HEK293T (cell line): ENCODE results near the gene GMDS.

Source experiments
- BHLHE40 ChIP-seq: fragments of 450-650 bp; IDR thresholded peaks from 2 replicates; pipeline ENCODE4 v1.6.1; 2016; ENCODE audit warnings: mild to moderate bottlenecking, moderate library complexity, borderline replicate concordance
- FOXA1 ChIP-seq: fragments of 450-650 bp; IDR thresholded peaks from 2 replicates; pipeline ENCODE4 v1.6.1; 2016; ENCODE audit warnings: mild to moderate bottlenecking
- FOXM1 ChIP-seq: fragments of 450-650 bp; IDR thresholded peaks from 2 replicates; pipeline ENCODE4 v1.6.1; 2017; ENCODE audit warnings: mild to moderate bottlenecking, borderline replicate concordance
- HDGF ChIP-seq: fragments of 450-650 bp; IDR thresholded peaks from 2 replicates; pipeline ENCODE4 v1.6.1; 2017; ENCODE audit warnings: antibody characterized with exemption, borderline replicate concordance
- L3MBTL2 ChIP-seq: fragments of 450-650 bp; conservative IDR thresholded peaks from 2 replicates; pipeline ENCODE4 v1.6.1; 2016; ENCODE audit warnings: mild to moderate bottlenecking
- LEF1 ChIP-seq: fragments of 450-650 bp; IDR thresholded peaks from 2 replicates; pipeline ENCODE4 v1.6.1; 2017; ENCODE audit warnings: mild to moderate bottlenecking, borderline replicate concordance
- PKNOX1 ChIP-seq: fragments of 450-650 bp; IDR thresholded peaks from 2 replicates; pipeline ENCODE4 v1.6.1; 2016
- SUZ12 ChIP-seq: fragments of 450-650 bp; IDR thresholded peaks from 2 replicates; pipeline ENCODE4 v1.6.1; 2016; ENCODE audit warnings: mild to moderate bottlenecking
- TARDBP ChIP-seq: fragments of 450-650 bp; IDR thresholded peaks from 2 replicates; pipeline ENCODE4 v1.6.1; 2016

GRCh38 chr6:1659816-1660215 lies 585.6 kb downstream of the GMDS start:
- TF ChIP-seq PKNOX1 (no peak), FOXM1 (no peak), TARDBP (no peak), L3MBTL2 (no peak), FOXA1 (no peak), LEF1 (no peak), SUZ12 (no peak), HDGF (no peak), BHLHE40 (no peak)
